Measurements from ENCODE around the gene ALX3.

GRCh38 chr1:110102081-110102480 lies 31.6 kb upstream of the ALX3 start:
- TF ChIP-seq POLR2A (IDR thresholded peaks at IDR 0.05) (no peak), CTCF (IDR thresholded peaks at IDR 0.05) (no peak)

All from thyroid gland (tissue), 4 donors.